CD4-positive, alpha-beta T cell treated with Interleukin-17A for 4 hours (primary cell): ENCODE data around the gene ADPRH.

Source experiments
- DNase-seq: peaks from one replicate; pipeline ENCODE4 v3.0.0-alpha.2; 2020; ENCODE audit warnings: mixed read lengths

The ADPRH gene

DNA sequence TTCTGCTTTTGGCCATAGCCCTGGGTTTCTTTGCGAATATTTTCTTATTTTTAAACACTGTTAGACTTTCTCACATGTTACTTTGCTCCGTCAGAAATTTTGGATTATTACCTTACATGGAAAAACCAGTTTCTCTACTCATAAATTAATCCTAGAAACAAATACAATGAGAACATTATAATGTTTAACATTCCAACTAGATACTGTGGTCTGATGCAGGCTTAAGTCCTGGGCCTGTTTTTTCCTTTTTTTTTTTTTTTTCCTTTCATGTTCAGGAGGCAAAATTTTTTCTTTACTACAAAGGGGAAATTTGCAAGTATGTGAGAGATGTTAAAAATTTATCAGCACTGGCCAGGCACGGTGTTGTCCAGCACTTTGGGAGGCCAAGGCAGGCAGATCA is 52.2 kb downstream of the ADPRH start:
- DNase-seq, result no peak

DNA sequence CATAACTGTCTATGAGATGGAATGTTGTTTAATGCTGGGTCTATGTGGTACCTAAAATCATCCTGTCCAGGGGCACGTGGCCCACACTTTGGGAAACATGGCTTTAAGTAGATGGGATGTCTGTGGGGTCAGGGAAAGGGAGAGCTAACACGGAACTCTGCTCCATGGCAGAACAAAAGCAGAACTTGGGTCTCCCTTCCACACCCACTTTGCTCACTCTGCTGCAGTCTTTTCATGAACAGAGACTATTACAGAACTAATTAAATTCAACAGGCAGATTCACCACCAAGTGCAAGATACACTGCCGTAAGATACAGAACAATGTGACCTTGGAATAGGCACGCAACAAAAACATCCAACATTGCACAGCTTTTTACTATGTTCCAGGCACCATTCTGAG is 52.9 kb downstream of the ADPRH start:
- DNase-seq, result no peak

DNA sequence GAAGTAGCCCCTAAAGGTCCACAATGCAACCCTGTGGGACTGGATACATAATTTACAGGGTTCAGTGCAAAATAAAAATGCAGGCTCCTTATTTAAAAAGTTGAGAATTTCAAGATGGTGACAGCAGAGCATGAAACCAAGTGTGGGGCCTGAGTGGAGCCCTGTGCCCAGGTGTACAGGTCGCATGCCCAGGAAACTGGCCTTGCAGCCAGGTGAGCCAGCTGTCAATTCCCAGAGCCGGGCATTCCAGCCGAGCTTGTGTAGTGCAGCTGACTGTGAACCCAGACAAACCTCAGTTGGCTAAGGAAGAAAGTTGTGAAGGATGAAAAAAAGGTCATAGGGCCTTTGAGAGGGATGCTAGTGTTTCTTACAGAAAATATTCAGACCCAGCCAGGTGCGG is 53.5 kb downstream of the ADPRH start:
- DNase-seq, result no peak

DNA sequence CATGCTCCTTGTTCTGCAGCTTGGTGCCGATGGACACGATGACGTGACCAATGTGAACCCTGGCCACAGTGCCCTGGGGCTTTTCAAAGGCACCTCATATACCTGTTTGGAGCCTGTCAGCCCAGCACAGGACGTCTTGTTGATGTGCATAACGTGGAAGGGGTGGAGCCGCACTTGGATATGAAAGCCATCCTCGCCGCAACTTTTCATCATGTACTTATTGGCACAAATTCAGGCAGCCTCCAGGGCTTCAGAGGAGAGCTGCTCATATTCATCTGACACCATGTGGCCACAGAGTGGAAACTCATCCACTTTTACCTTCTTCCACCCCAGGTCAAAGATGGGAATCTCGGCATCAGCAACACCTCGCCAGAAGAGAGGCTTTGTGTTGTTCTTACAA is 56.4 kb downstream of the ADPRH start:
- no peak for DNase-seq

DNA sequence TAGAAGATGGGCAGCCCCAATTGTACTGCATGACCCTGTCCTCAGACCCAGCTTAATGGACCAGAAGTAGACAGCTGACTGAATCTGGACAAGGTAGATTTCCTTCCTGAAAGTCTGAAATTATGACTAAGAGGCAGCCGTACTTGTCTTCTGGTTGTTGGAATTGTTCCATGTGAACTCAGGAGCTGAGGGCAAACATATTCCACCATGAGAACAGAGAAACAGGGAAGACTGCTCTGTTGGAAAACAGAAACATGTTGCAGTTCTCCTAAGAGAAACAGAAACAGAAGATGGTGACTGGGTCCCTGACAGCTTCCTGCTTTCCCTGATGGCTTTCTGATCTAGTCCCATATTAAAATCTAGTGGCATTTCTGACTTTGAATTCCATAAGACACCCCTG is 57.0 kb downstream of the ADPRH start:
- no peak for DNase-seq

DNA sequence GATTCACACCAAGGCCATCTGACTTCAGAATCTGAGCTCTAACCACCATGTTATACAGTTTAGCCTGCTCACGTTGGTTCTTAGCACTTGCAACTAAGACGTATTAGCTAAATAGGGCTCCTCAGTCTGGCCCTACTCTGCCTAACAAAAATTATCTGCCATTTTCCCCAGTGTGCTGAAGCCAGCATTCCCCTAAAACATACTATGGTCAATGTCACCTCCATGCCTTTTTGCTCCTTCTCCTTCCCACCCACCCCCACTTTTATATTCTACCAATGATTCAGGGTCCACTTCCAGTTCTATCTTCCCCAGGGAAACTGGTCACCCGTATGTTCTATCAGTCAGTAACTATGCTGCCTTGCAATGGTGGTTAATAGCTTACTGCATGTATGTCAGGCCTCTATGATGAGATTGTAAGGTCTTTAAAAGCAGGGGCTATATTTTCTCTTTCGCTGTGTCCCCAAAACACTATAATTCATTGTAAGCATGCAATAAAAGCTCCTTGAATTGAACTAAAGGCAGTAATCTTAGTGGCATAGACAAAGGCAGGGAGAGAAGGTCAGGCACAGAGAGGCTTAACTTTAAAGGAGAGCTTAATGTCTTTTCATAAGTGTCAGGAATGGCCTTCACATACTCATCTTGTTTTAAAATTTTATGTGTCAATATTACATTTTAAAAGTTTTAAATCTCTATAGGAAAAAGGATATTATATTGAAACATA is 57.8 kb downstream of the ADPRH start:
- DNase-seq, result no peak

DNA sequence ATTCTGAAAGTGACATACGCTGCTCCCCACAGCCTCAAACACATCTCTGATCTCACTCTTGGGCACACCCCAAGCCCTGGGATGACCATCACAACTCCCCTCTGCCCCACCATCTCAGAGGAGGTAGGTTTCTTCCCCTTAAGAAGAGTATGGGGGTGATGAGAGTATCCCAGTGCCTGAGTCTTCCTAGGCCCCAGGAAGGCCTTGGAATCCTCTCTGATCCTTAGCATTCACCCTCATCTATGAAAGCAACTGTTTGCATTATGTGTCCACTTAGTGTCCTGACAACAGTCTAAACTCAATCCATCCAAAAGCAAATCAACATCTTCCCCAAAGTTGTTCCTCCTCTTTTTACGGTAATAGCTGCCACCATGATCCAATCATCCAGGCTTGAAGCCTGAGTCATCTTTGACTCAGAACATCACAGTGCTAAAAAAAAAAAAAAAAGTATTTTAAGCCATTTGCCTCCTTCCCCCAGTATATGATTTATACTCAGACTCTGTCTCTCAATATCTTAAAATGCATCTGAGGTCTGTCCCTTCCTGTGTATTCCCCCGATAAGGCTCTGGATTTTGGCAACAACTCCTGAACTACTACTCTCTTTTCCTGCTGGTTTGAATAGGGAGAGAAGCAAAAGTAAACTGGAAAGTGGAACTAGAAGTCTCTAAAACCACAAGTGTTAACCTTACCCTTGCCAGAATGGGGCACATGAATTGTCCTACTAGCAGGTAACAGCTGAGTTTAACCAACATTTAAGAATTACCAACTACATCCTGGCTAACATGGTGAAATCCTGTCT is 58.6 kb downstream of the ADPRH start:
- DNase-seq, result no peak
